DND-41 (cell line): ENCODE measurements around the gene RBPJL.

ENCODE experiments used
- CTCF ChIP-seq: IDR thresholded peaks from 2 replicates; pipeline ENCODE4 v1.5.1; 2012; ENCODE audit warnings: borderline replicate concordance, low read length, moderate library complexity, mild to moderate bottlenecking; ENCODE audit not compliant: poor library complexity, severe bottlenecking; ENCODE audit errors: extremely low read depth
- EZH2 ChIP-seq: IDR thresholded peaks from 3 replicates; pipeline ENCODE4 v1.6.1; 2012; ENCODE audit warnings: borderline replicate concordance, low read depth, mild to moderate bottlenecking, moderate library complexity, low read length, inconsistent platforms; ENCODE audit not compliant: severe bottlenecking

GRCh38 chr20:45354423-45355208 lies 48.0 kb downstream of the RBPJL start:
- no peak for TF ChIP-seq CTCF
- no peak for TF ChIP-seq EZH2
